Measurements from ENCODE around the gene RXFP4.

- TF ChIP-seq CTCF (IDR thresholded peaks at IDR 0.05) (no peak), POLR2A (IDR thresholded peaks at IDR 0.05) (no peak)
These were observed 40.0 kb downstream of the RXFP4 start for GRCh38 chr1:155981266-155982088.

Data from lower leg skin (tissue), 3 donors.